Activated CD8-positive, alpha-beta memory T cell treated with anti-CD3 and anti-CD28 coated beads for 1 hour (primary cell): ENCODE data around the gene FMN2.
"Not testable (repeated sequence)": the region's sequence is repeated elsewhere in the genome, so short reads cannot be mapped to it uniquely, and the experiment has no call there.

Experiments
- DNase-seq, 2 donors: peaks; one replicate each; pipeline ENCODE4 v3.0.0-alpha.2; 2020; ENCODE audit warnings: low read depth in 1 of 2; ENCODE audit errors: extremely low read depth in 1 of 2

The FMN2 gene

GRCh38 chr1:240134596-240134995 lies 42.9 kb downstream of the FMN2 start:
- no peak for DNase-seq

DNA sequence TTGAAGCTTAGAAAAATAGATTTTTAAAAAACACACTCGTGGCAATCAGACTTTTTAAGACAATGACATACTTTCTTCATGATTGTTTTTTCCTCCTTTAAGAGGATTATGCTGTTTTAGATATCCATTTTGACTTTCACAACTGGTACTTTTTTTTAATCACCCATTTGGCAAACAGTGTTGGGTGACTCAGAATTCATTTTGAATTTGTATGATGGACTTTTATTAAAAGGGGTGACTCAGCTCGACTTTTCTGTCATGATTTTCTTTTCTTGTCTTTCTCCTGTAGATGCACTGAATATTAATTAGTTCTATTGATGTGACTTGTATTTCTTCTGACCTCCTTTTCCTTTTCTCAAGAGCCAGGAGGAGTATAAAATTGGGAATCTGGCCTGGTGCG lies 44.7 kb downstream of the FMN2 start:
- DNase-seq, result no peak

GRCh38 chr1:240138867-240139266 lies 47.2 kb downstream of the FMN2 start:
- DNase-seq, result no peak

- DNase-seq, result no peak
These were observed 47.8 kb downstream of the FMN2 start for GRCh38 chr1:240139511-240139910.

DNA sequence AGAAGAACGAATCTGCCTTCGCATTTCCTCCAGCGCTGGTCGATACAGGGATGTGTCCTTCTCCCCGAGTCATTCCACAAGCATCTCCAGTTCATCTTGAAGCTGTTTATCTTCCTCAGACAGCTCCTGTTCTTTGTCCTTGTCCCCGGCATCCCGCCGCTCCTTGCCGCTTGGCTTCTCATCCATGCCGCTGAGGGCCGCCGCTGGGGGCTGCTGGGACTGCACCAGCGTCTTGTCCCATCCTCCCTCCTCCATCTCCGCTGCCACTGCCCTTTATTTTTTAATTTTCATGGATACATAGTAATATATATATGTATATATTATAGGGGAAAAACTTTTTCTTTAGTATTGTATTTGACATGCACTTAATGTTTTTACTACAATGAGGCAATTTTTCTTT lies 53.4 kb downstream of the FMN2 start:
- DNase-seq, result no peak

DNA sequence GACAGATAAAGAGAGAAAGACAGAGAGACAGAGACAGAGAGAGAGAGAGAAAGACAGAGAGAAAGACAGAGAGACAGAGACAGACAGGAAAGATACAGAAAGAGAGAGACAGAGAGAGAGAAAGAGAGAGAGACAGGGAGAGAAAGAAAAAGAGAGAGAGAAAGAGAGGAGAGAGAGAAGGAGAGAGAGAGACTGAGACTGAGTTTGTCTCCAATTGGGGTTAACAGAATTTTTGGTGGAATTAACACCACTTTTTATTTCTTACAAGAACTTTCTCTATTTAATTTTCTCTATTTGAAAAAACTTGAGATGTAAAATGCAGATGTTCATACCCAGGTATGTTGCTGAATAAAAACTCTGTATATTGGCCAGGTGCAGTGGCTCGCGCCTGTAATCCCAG lies 56.6 kb downstream of the FMN2 start:
- no peak for DNase-seq

DNA sequence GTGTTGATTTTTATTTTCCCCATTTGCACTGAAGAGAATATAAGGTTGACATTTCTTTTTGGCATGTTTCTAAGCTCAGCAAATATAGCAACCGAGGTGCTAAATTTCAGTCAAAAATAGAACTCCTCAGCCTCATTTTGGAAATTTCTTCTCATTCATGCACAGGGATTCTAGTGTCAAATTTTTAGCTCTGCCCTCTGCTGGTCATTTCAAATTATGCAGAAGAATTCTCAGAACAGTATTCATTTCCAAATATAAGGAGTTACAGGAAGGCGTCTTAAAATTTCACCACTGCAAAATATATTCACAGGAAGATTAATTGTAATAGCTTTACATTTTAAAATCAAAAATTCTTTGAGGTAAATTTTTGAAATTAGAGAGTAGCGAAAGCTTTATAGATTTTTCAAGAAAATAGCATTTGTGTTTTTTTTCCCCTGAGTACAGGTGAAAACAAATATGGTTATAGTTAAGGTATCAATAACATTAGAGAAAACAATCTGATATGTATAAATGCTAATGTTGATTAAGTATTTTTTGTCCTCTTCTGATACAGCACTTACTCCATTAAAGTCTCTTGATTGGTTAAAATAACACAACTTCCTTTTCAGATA lies 57.9 kb downstream of the FMN2 start:
- no peak for DNase-seq

DNA sequence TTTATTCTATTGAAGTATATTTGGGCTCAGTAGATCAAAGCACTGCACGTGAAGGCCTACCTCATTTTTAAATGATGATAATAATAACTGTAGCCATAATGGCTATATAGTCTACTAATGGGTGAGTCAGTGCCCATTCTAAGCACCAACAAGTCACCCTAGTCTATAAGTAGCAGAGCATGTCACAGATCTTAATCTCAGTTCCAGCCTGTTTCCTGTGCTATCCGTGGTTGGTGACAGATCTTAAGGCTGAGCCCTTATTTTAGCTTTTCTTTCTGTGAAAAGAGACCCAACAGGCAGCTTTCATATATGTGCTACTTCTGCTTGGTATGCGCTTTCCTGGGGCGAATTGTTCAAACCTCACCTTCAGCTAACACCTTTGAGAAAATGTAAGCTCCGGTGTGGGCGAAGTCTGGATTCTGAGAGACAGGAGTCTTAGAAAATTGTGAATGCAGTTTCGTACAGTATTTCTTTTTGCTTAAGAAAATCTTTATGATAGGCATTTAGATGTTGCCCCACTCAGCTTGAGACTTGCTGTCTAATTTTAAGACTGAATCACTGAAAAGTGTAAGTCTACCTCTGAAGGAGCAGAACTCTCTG lies 59.6 kb downstream of the FMN2 start:
- DNase-seq, result no peak

- DNase-seq, result no peak
These were observed 61.1 kb downstream of the FMN2 start for GRCh38 chr1:240152611-240153297.

GRCh38 chr1:240155605-240156004 lies 63.9 kb downstream of the FMN2 start:
- DNase-seq, result no peak

DNA sequence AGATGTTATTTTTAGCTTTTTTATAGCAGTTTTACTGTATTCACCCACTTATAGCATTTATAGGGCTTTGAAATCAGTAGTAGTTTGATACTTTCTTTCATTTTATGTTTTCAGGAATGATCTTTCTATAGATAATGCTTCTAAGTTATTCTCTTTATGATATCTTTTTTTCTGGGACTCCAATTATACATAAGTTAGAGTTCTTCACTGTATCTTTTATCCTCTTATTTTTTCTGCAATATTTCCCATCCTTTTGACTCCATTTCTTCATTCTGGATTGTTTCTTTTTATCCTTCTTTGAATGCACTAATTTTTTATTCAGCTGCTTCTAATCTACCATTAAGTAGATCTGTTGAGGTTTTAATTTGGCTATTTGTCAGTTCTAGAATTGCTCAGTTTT lies 73.1 kb downstream of the FMN2 start:
- DNase-seq, result no peak

- DNase-seq, result no peak
These were observed 77.5 kb downstream of the FMN2 start for GRCh38 chr1:240169188-240169587.

DNA sequence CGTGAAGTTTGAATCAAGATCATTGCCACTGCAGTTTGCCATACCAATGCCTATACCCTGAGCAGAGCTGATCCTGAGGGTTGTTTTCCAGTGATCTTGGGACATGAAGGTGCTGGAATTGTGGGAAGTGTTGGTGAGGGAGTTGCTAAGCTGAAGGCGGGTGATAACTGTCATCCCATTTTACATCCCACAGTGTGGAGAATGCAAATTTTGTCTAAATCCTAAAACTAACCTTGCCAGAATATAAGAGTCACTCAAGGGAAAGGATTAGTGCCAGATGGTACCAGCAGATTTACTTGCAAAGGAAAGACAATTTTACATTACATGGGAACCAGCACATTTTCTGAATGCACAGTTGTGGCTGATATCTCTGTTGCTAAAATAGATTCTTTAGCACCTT lies 78.6 kb downstream of the FMN2 start:
- no peak for DNase-seq

- no peak for DNase-seq
These were observed 79.1 kb downstream of the FMN2 start for GRCh38 chr1:240170806-240171205.

- no peak for DNase-seq
These were observed 80.2 kb downstream of the FMN2 start for GRCh38 chr1:240171907-240172306.

- no peak for DNase-seq
These were observed 82.2 kb downstream of the FMN2 start for GRCh38 chr1:240173836-240174235.

DNA sequence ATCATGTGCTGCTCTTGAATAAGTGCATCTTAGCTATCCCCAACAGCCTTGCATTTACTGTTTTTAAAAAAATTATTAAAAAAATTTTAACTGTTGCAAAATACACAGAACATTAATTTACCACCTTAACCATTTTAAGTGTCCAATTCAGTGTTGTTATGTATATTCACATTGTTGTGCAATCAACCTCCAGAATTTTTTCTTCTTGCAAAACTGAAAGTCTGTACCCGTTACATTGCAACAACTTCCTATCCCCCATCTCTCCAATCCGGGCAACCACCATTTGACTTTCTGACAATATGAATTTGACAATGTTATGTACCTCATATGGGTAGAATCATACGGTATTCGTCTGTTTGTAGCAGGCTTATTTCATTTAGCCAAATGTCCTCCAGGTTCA lies 83.1 kb downstream of the FMN2 start:
- DNase-seq, result no peak

GRCh38 chr1:240178366-240178765 lies 86.7 kb downstream of the FMN2 start:
- no peak for DNase-seq

GRCh38 chr1:240184682-240185081 lies 93.0 kb downstream of the FMN2 start:
- not testable (repeated sequence) for DNase-seq

GRCh38 chr1:240188139-240188538 lies 96.5 kb downstream of the FMN2 start:
- DNase-seq, result no peak

DNA sequence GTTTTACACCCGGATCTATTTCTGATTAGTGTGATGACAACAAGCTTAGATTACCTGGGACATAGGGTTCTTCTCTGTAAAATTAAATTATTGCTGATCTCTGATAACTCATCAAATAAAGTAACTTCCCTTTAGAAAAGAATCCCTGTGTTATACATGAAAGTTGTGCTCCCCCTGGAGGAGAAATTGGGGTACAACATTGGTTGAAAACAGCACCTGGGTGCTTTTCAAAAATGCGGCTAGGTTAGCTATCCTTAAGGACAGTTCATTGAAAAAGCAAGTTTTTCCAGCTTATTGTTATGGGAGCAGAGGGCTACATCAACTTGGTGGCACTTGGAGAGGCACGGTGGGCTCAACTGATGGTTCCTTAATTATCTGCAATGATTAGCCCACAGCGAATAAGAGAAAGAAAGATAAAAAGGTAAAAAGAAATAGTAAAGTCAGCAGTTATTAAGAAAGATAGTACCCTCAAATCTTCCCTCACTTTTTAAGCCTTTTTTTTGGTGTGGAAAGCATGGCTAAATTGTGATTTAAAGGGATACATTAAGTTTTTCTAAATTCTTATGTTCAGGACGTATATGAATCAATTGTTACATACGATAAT lies 97.8 kb downstream of the FMN2 start:
- DNase-seq, result no peak

GRCh38 chr1:240190881-240191401 lies 99.3 kb downstream of the FMN2 start:
- DNase-seq, result no peak
